Measurements from ENCODE around the gene MBD3L3.
"Not testable (repeated sequence)": the region's sequence is repeated elsewhere in the genome, so short reads cannot be mapped to it uniquely, and the experiment has no call there.

Gene MBD3L3

GRCh38 chr19:7059977-7060376 is 1.5 kb upstream of the MBD3L3 start:
- DNase-seq, result not testable (repeated sequence)

GRCh38 chr19:7056371-7056770 is 2.1 kb downstream of the MBD3L3 start:
- DNase-seq, result not testable (repeated sequence)

- not testable (repeated sequence) for DNase-seq
Measured at GRCh38 chr19:7055679-7056078, 2.8 kb downstream of the MBD3L3 start.

GRCh38 chr19:7054635-7055368 is 3.7 kb downstream of the MBD3L3 start:
- not testable (repeated sequence) for DNase-seq

- not testable (repeated sequence) for DNase-seq
Measured at GRCh38 chr19:7052896-7053295, 5.6 kb downstream of the MBD3L3 start.

- DNase-seq, result not testable (repeated sequence)
Measured at GRCh38 chr19:7051421-7051820, 7.1 kb downstream of the MBD3L3 start.

- DNase-seq, result not testable (repeated sequence)
Measured at GRCh38 chr19:7049021-7049420, 9.5 kb downstream of the MBD3L3 start, which contains the start of gene MBD3L2. TSS of gene MBD3L2 (plus strand) at chr19:7049321. CDS start at chr19:7049374, 53 bp downstream.

GRCh38 chr19:7041563-7041962 is 16.9 kb downstream of the MBD3L3 start:
- DNase-seq, result not testable (repeated sequence)

- not testable (repeated sequence) for DNase-seq
Measured at GRCh38 chr19:7040079-7040478, 18.4 kb downstream of the MBD3L3 start, which contains the start of gene MBD3L4. TSS of gene MBD3L4 (minus strand) at chr19:7040179. CDS start at chr19:7040144, 35 bp downstream.

GRCh38 chr19:7030278-7030677 is 28.2 kb downstream of the MBD3L3 start, which contains the start of gene MBD3L5:
TSS of gene MBD3L5 (plus strand) at chr19:7030578. CDS start at chr19:7030612, 34 bp downstream.
- DNase-seq, result not testable (repeated sequence)

GRCh38 chr19:7028790-7029189 is 29.7 kb downstream of the MBD3L3 start:
- DNase-seq, result not testable (repeated sequence)

- DNase-seq, result not testable (repeated sequence)
Measured at GRCh38 chr19:7021331-7021730, 37.1 kb downstream of the MBD3L3 start, which contains the start of gene MBD3L2B. TSS of gene MBD3L2B (minus strand) at chr19:7021431. CDS start at chr19:7021397, 34 bp downstream.

GRCh38 chr19:7018828-7019227 is 39.6 kb downstream of the MBD3L3 start:
- no peak for DNase-seq

GRCh38 chr19:7013678-7014077 is 44.8 kb downstream of the MBD3L3 start:
- no peak for DNase-seq

GRCh38 chr19:7010722-7011593 is 47.5 kb downstream of the MBD3L3 start:
- DNase-seq, result no peak

GRCh38 chr19:7007859-7008258 is 50.6 kb downstream of the MBD3L3 start:
- no peak for DNase-seq
